HepG2 (cell line): ENCODE results near the gene THAP3. TPM values are rescaled to one million over a fixed set of nuclear protein-coding genes. Genes with fewer than 3 reads are reported as not detected.

ENCODE experiments used
- GATA4 ChIP-seq: sonication (generic); IDR thresholded peaks from 2 replicates; pipeline ENCODE4 v1.6.1; 2016; ENCODE audit warnings: antibody characterized with exemption, low read depth, borderline replicate concordance
- GZF1 ChIP-seq: sonication (generic); formaldehyde crosslinking; IDR thresholded peaks from 2 replicates; pipeline ENCODE4 v1.5.1; 2020; ENCODE audit warnings: mild to moderate bottlenecking, missing genetic modification reagents
- KLF6 ChIP-seq: IDR thresholded peaks from 2 replicates; pipeline ENCODE4 v1.8.0; 2016; ENCODE audit warnings: missing biosample characterization, missing genetic modification reagents
- NKX3-1 ChIP-seq: sonication (generic); formaldehyde crosslinking; IDR thresholded peaks from 2 replicates; pipeline ENCODE4 v1.5.0; 2020; ENCODE audit warnings: missing genetic modification reagents
- POLR2AphosphoS2 ChIP-seq: IDR thresholded peaks from 2 replicates; pipeline ENCODE4 v1.6.1; 2011; ENCODE audit warnings: low read depth, low read length, improper control_type of control experiment
- RNF2 ChIP-seq: fragments of 450-650 bp; conservative IDR thresholded peaks from 2 replicates; pipeline ENCODE4 v1.6.1; 2016; ENCODE audit warnings: low read depth
- TBX3 ChIP-seq: fragments of 450-650 bp; IDR thresholded peaks from 2 replicates; pipeline ENCODE4 v1.6.1; 2017; ENCODE audit warnings: antibody characterized with exemption, mild to moderate bottlenecking, inconsistent platforms, borderline replicate concordance
- ZBTB20 ChIP-seq: sonication (generic); formaldehyde crosslinking; IDR thresholded peaks from 2 replicates; pipeline ENCODE4 v1.8.1; 2023; ENCODE audit warnings: missing genetic modification reagents, low read depth, mild to moderate bottlenecking, borderline replicate concordance
- ZNF33B ChIP-seq: sonication (generic); formaldehyde crosslinking; IDR thresholded peaks from 2 replicates; pipeline ENCODE4 v1.5.1; 2020; ENCODE audit warnings: mild to moderate bottlenecking, missing genetic modification reagents
- ZNF670 ChIP-seq: sonication (generic); formaldehyde crosslinking; IDR thresholded peaks from 2 replicates; pipeline ENCODE4 v1.8.0; 2022; ENCODE audit warnings: mild to moderate bottlenecking, missing genetic modification reagents, borderline replicate concordance
- ZNF672 ChIP-seq: sonication (generic); formaldehyde crosslinking; IDR thresholded peaks from 2 replicates; pipeline ENCODE4 v1.8.1; 2022; ENCODE audit warnings: missing genetic modification reagents
- polyA plus RNA-seq, 8 experiments: library from polyadenylated mRNA; depleted of rRNA in 3 of 8; stranded (reverse) in 7 of 8; unstranded in 1 of 8; fragments of >200 nt; fragmentation: Illumina TruSeq in 4 of 8; extraction: Trizol in 4 of 8; gene quantifications; 2 replicates each; pipeline versions ENCODE4 v1.2.1 to v1.2.3, GENCODE V29; 2011 to 2016; ENCODE audit warnings: low read depth in 4 of 8, missing spikeins in 1 of 8, mixed read lengths in 1 of 8; ENCODE audit not compliant: insufficient read depth in 1 of 8
- total RNA-seq, 5 experiments: library from RNA; depleted of rRNA; stranded (reverse); fragments of >200 nt; fragmentation: Illumina TruSeq; extraction: Trizol; gene quantifications; 2 replicates each; pipeline ENCODE4 v1.2.3, GENCODE V29; 2016; ENCODE audit warnings: low read depth in 1 of 5
- TF ChIP-seq, protein P1 (sequence below): sonication (generic); formaldehyde crosslinking; IDR thresholded peaks from 2 replicates; pipeline ENCODE4 v1.4.0; 2020; ENCODE audit warnings: mild to moderate bottlenecking, low read depth, missing genetic modification reagents
- TF ChIP-seq, protein P2 (sequence below), 2 experiments: IDR thresholded peaks; 2 replicates each; pipeline ENCODE4 v1.6.1; 2011 to 2012; ENCODE audit warnings: low read length in 2 of 2, borderline replicate concordance in 1 of 2, low read depth in 1 of 2, mild to moderate bottlenecking in 1 of 2, moderate library complexity in 1 of 2
- TF ChIP-seq, protein P3 (sequence below): IDR thresholded peaks from 2 replicates; pipeline ENCODE4 v1.6.1; 2016; ENCODE audit warnings: low read depth, missing genetic modification reagents, missing compliant biosample characterization
- TF ChIP-seq, protein P4 (sequence below): sonication (generic); formaldehyde crosslinking; IDR thresholded peaks from 2 replicates; pipeline ENCODE4 v1.9.0; 2021; ENCODE audit warnings: missing genetic modification reagents, borderline replicate concordance

The THAP3 gene
- total and polyA plus RNA-seq, 2 of the 13 experiments (the other 11 are each of a cell fraction or from before 2014, with no cell fraction given), result 10.3 to 14.9 TPM

DNA sequence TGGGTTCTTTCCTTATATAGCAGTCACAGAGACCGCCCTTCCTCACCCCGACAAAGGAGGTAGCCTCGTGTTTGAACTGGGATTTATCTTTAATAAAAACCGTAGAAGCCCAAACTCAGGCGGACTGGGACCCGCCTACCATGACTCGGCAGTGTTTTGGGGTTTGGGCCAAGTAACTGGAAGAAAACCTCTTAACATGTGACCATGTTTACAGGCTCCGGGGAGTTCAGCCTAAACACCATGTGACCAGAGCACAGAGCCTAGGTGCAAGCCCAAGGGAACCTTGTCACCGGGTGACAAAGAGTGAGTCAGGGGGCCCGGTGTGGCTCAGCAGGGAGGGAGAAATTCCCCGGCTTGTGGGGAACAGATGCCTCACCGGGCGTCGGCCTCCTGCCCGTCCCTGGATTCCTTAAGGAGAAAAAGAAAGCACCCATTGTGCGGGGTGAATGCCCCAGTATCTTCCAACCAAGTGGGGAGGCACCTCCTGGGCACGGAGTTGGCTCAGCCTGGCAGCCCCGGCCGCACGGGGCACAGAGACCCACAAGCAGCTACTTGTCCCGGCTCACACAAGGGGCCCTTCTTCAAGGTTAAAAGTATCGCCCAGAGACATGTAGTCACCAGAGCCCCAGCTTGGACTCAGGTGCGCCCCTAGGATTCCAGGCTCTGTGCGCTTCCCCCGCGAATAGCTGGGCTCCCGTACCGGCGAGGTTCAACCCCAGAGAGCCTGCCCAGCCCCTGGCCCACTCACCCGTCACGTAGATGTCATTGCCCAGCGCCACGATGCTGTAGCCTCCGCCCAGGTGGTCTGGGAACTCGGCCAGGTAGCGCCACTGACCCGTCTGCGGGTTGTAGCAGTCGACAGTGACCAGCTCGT is 23.4 kb upstream of the THAP3 start (continued):
- TF ChIP-seq ZNF672, result no peak
- TF ChIP-seq, protein P1, sequence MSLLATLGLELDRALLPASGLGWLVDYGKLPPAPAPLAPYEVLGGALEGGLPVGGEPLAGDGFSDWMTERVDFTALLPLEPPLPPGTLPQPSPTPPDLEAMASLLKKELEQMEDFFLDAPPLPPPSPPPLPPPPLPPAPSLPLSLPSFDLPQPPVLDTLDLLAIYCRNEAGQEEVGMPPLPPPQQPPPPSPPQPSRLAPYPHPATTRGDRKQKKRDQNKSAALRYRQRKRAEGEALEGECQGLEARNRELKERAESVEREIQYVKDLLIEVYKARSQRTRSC (CRISPR knock-in tag), result no peak
- TF ChIP-seq TBX3, result no peak
- TF ChIP-seq KLF6 (CRISPR knock-in tag), result no peak
- no peak for TF ChIP-seq ZNF33B (CRISPR knock-in tag)
- TF ChIP-seq POLR2AphosphoS2, result no peak
- TF ChIP-seq NKX3-1, result no peak
- TF ChIP-seq RNF2, result no peak
- peak; percentile 31; the same call in 1 of the 2 replicates for TF ChIP-seq GATA4
- no peak for TF ChIP-seq ZBTB20 (CRISPR knock-in tag)
- TF ChIP-seq, protein P2, sequence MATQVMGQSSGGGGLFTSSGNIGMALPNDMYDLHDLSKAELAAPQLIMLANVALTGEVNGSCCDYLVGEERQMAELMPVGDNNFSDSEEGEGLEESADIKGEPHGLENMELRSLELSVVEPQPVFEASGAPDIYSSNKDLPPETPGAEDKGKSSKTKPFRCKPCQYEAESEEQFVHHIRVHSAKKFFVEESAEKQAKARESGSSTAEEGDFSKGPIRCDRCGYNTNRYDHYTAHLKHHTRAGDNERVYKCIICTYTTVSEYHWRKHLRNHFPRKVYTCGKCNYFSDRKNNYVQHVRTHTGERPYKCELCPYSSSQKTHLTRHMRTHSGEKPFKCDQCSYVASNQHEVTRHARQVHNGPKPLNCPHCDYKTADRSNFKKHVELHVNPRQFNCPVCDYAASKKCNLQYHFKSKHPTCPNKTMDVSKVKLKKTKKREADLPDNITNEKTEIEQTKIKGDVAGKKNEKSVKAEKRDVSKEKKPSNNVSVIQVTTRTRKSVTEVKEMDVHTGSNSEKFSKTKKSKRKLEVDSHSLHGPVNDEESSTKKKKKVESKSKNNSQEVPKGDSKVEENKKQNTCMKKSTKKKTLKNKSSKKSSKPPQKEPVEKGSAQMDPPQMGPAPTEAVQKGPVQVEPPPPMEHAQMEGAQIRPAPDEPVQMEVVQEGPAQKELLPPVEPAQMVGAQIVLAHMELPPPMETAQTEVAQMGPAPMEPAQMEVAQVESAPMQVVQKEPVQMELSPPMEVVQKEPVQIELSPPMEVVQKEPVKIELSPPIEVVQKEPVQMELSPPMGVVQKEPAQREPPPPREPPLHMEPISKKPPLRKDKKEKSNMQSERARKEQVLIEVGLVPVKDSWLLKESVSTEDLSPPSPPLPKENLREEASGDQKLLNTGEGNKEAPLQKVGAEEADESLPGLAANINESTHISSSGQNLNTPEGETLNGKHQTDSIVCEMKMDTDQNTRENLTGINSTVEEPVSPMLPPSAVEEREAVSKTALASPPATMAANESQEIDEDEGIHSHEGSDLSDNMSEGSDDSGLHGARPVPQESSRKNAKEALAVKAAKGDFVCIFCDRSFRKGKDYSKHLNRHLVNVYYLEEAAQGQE (IDR thresholded peaks at IDR 0.05; ENCODE audit: borderline replicate concordance in 1 of 2, low read depth in 1 of 2, low read length in 2 of 2), result no peak
- TF ChIP-seq, protein P3, sequence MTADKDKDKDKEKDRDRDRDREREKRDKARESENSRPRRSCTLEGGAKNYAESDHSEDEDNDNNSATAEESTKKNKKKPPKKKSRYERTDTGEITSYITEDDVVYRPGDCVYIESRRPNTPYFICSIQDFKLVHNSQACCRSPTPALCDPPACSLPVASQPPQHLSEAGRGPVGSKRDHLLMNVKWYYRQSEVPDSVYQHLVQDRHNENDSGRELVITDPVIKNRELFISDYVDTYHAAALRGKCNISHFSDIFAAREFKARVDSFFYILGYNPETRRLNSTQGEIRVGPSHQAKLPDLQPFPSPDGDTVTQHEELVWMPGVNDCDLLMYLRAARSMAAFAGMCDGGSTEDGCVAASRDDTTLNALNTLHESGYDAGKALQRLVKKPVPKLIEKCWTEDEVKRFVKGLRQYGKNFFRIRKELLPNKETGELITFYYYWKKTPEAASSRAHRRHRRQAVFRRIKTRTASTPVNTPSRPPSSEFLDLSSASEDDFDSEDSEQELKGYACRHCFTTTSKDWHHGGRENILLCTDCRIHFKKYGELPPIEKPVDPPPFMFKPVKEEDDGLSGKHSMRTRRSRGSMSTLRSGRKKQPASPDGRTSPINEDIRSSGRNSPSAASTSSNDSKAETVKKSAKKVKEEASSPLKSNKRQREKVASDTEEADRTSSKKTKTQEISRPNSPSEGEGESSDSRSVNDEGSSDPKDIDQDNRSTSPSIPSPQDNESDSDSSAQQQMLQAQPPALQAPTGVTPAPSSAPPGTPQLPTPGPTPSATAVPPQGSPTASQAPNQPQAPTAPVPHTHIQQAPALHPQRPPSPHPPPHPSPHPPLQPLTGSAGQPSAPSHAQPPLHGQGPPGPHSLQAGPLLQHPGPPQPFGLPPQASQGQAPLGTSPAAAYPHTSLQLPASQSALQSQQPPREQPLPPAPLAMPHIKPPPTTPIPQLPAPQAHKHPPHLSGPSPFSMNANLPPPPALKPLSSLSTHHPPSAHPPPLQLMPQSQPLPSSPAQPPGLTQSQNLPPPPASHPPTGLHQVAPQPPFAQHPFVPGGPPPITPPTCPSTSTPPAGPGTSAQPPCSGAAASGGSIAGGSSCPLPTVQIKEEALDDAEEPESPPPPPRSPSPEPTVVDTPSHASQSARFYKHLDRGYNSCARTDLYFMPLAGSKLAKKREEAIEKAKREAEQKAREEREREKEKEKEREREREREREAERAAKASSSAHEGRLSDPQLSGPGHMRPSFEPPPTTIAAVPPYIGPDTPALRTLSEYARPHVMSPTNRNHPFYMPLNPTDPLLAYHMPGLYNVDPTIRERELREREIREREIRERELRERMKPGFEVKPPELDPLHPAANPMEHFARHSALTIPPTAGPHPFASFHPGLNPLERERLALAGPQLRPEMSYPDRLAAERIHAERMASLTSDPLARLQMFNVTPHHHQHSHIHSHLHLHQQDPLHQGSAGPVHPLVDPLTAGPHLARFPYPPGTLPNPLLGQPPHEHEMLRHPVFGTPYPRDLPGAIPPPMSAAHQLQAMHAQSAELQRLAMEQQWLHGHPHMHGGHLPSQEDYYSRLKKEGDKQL (CRISPR knock-in tag), result no peak
- no peak for TF ChIP-seq ZNF670 (CRISPR knock-in tag)
- TF ChIP-seq, protein P4, sequence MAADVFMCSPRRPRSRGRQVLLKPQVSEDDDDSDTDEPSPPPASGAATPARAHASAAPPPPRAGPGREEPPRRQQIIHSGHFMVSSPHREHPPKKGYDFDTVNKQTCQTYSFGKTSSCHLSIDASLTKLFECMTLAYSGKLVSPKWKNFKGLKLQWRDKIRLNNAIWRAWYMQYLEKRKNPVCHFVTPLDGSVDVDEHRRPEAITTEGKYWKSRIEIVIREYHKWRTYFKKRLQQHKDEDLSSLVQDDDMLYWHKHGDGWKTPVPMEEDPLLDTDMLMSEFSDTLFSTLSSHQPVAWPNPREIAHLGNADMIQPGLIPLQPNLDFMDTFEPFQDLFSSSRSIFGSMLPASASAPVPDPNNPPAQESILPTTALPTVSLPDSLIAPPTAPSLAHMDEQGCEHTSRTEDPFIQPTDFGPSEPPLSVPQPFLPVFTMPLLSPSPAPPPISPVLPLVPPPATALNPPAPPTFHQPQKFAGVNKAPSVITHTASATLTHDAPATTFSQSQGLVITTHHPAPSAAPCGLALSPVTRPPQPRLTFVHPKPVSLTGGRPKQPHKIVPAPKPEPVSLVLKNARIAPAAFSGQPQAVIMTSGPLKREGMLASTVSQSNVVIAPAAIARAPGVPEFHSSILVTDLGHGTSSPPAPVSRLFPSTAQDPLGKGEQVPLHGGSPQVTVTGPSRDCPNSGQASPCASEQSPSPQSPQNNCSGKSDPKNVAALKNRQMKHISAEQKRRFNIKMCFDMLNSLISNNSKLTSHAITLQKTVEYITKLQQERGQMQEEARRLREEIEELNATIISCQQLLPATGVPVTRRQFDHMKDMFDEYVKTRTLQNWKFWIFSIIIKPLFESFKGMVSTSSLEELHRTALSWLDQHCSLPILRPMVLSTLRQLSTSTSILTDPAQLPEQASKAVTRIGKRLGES (CRISPR knock-in tag), result no peak
- no peak for TF ChIP-seq GZF1 (CRISPR knock-in tag)
